HUDEP-2 (cell line): ENCODE results near the gene UVSSA.

Source experiments
- DNase-seq, 76 experiments: peaks; one replicate each; lab custom pipeline; 2025; ENCODE audit not compliant: unreplicated experiment in 76 of 76; lab: John Stamatoyannopoulos, UW

The UVSSA gene

GRCh38 chr4:1373892-1374705 is 27.1 kb downstream of the UVSSA start:
- DNase-seq = no peak

- DNase-seq = no peak
Observed at GRCh38 chr4:1374706-1375045, 27.7 kb downstream of the UVSSA start.

GRCh38 chr4:1375051-1375721 is 28.2 kb downstream of the UVSSA start:
- no peak for DNase-seq

- DNase-seq = no peak
Observed at GRCh38 chr4:1375761-1376322, 28.8 kb downstream of the UVSSA start.

- DNase-seq = no peak
Observed at GRCh38 chr4:1376391-1376840, 29.4 kb downstream of the UVSSA start.

- DNase-seq = no peak
Observed at GRCh38 chr4:1376841-1377605, 30.0 kb downstream of the UVSSA start.

GRCh38 chr4:1377606-1378261 is 30.7 kb downstream of the UVSSA start:
- DNase-seq = no peak

- DNase-seq = no peak
Observed at GRCh38 chr4:1378559-1379231, 31.7 kb downstream of the UVSSA start.

- no peak for DNase-seq
Observed at GRCh38 chr4:1379351-1379781, 32.4 kb downstream of the UVSSA start.

- DNase-seq = no peak
Observed at GRCh38 chr4:1379801-1380331, 32.9 kb downstream of the UVSSA start.

- DNase-seq = no peak
Observed at GRCh38 chr4:1380368-1381151, 33.6 kb downstream of the UVSSA start.

GRCh38 chr4:1381181-1381621 is 34.2 kb downstream of the UVSSA start:
- DNase-seq = no peak

GRCh38 chr4:1381944-1382541 is 35.0 kb downstream of the UVSSA start:
- DNase-seq = no peak

- no peak for DNase-seq
Observed at GRCh38 chr4:1382776-1383727, 36.0 kb downstream of the UVSSA start.

GRCh38 chr4:1383728-1384591 is 37.0 kb downstream of the UVSSA start:
- DNase-seq = no peak

- DNase-seq = no peak
Observed at GRCh38 chr4:1384675-1385372, 37.8 kb downstream of the UVSSA start.
